Renal pelvis (tissue), 12 donors: ENCODE data around the gene ZNF35. TPM values are rescaled to one million over a fixed set of nuclear protein-coding genes. Genes with fewer than 3 reads are reported as not detected.
A peak's percentile ranks its signal among the peaks of the same experiment; 100 is the strongest.
"Not testable (repeated sequence)": the region's sequence is repeated elsewhere in the genome, so short reads cannot be mapped to it uniquely, and the experiment has no call there.

ENCODE experiments used
- DNase-seq: peaks from one replicate; pipeline ENCODE4 v3.0.0-alpha.2; 2013
- long read RNA-seq, 16 experiments: transcript quantifications; one replicate each; lab custom pipeline, GENCODE V29; 2026
- polyA plus RNA-seq, 3 donors: library from polyadenylated mRNA; unstranded; fragments of 120-200 nt; gene quantifications; one replicate each; pipeline ENCODE4 v1.2.1, GENCODE V29; 2013; ENCODE audit not compliant: insufficient read length in 3 of 3

ZNF35 gene
- polyA plus RNA-seq, result 10 to 100 TPM in 2 of 3 donors, 1 to 10 TPM in 1; 9.8 to 15.1 (median 12.1) TPM
- long read RNA-seq, donor 1, partial matches to known transcripts, result 0 of 1 reads
- long read RNA-seq, donor 1, other reads (novel, unspliced or antisense), result 0 of 1 reads
- long read RNA-seq, donor 2, partial matches to known transcripts, result 0 of 4 reads
- long read RNA-seq, donor 2, other reads (novel, unspliced or antisense), result 0 of 4 reads
- long read RNA-seq, donor 3, partial matches to known transcripts, result 0 of 3 reads
- long read RNA-seq, donor 3, other reads (novel, unspliced or antisense), result 0 of 3 reads
- long read RNA-seq, donor 4, partial matches to known transcripts, result 0 of 1 reads
- long read RNA-seq, donor 4, other reads (novel, unspliced or antisense), result 0 of 1 reads
- long read RNA-seq, donor 5, partial matches to known transcripts, result 0 of 1 reads
- long read RNA-seq, donor 5, other reads (novel, unspliced or antisense), result 0 of 1 reads
- long read RNA-seq, donor 6, result 0 reads
- long read RNA-seq, donor 7, partial matches to known transcripts, result 0 of 4 reads
- long read RNA-seq, donor 7, other reads (novel, unspliced or antisense), result 0 of 4 reads
- long read RNA-seq, donor 8, result 0 reads
- long read RNA-seq, donor 9, result 0 reads
- long read RNA-seq, donor 10, result 0 reads
- long read RNA-seq, donor 11, partial matches to known transcripts, result 0 of 2 reads
- long read RNA-seq, donor 11, other reads (novel, unspliced or antisense), result 0 of 2 reads
- long read RNA-seq, donor 12, partial matches to known transcripts, result 0 of 4 reads
- long read RNA-seq, donor 12, other reads (novel, unspliced or antisense), result 0 of 4 reads
- long read RNA-seq, donor 13, partial matches to known transcripts, result 0 of 2 reads
- long read RNA-seq, donor 13, other reads (novel, unspliced or antisense), result 0 of 2 reads
- long read RNA-seq, donor 14, result 0 reads
- long read RNA-seq, donor 15, partial matches to known transcripts, result 0 of 3 reads
- long read RNA-seq, donor 15, other reads (novel, unspliced or antisense), result 0 of 3 reads
- long read RNA-seq, donor 16, partial matches to known transcripts, result 0 of 5 reads
- long read RNA-seq, donor 16, other reads (novel, unspliced or antisense), result 0 of 5 reads

GRCh38 chr3:44648564-44649229 lies at the start of gene ZNF35:
ZNF35 (plus strand) TSS chr3:44648732; CDS start chr3:44651068, 2,336 bp downstream.
- DNase-seq, result peak; percentile 85

- no peak for DNase-seq
Measured at GRCh38 chr3:44601749-44602148, 46.8 kb upstream of the ZNF35 start.

- no peak for DNase-seq
Measured at GRCh38 chr3:44612678-44613077, 35.9 kb upstream of the ZNF35 start.

GRCh38 chr3:44624749-44625480 lies 23.6 kb upstream of the ZNF35 start, which contains the start of gene ZNF197:
ZNF197 (plus strand) TSS chr3:44625036; CDS start chr3:44629155, 4,119 bp downstream.
- DNase-seq, result peak; percentile 92

- DNase-seq, result no peak
Measured at GRCh38 chr3:44628716-44629115, 19.8 kb upstream of the ZNF35 start.

GRCh38 chr3:44632193-44632592 lies 16.3 kb upstream of the ZNF35 start:
- DNase-seq, result no peak

- no peak for DNase-seq
Measured at GRCh38 chr3:44642337-44642736, 6.2 kb upstream of the ZNF35 start.

GRCh38 chr3:44643024-44643423 lies 5.5 kb upstream of the ZNF35 start:
- DNase-seq, result no peak

GRCh38 chr3:44647771-44648170 lies 761 bp upstream of the ZNF35 start:
- no peak for DNase-seq

GRCh38 chr3:44649709-44650108 lies 1.2 kb downstream of the ZNF35 start:
- DNase-seq, result no peak

- DNase-seq, result no peak
Measured at GRCh38 chr3:44654039-44654438, 5.5 kb downstream of the ZNF35 start.

GRCh38 chr3:44659015-44659414 lies 10.5 kb downstream of the ZNF35 start:
- no peak for DNase-seq

GRCh38 chr3:44659434-44659833 lies 10.9 kb downstream of the ZNF35 start:
- no peak for DNase-seq

- DNase-seq, result no peak
Measured at GRCh38 chr3:44661189-44661588, 12.7 kb downstream of the ZNF35 start.

GRCh38 chr3:44665173-44665572 lies 16.6 kb downstream of the ZNF35 start:
- DNase-seq, result no peak

- DNase-seq, result no peak
Measured at GRCh38 chr3:44666346-44666745, 17.8 kb downstream of the ZNF35 start.

- DNase-seq, result no peak
Measured at GRCh38 chr3:44669760-44670159, 21.2 kb downstream of the ZNF35 start.

GRCh38 chr3:44673466-44673865 lies 24.9 kb downstream of the ZNF35 start:
- DNase-seq, result not testable (repeated sequence)

- DNase-seq, result no peak
Measured at GRCh38 chr3:44674211-44674610, 25.7 kb downstream of the ZNF35 start.

GRCh38 chr3:44678480-44679116 lies 30.1 kb downstream of the ZNF35 start:
- no peak for DNase-seq
